Measurements from ENCODE around the gene SLC2A4RG. TPM values are rescaled to one million over a fixed set of nuclear protein-coding genes. Genes with fewer than 3 reads are reported as not detected.

SLC2A4RG gene
- polyA plus RNA-seq, 1 experiment = 26.0 TPM

DNA sequence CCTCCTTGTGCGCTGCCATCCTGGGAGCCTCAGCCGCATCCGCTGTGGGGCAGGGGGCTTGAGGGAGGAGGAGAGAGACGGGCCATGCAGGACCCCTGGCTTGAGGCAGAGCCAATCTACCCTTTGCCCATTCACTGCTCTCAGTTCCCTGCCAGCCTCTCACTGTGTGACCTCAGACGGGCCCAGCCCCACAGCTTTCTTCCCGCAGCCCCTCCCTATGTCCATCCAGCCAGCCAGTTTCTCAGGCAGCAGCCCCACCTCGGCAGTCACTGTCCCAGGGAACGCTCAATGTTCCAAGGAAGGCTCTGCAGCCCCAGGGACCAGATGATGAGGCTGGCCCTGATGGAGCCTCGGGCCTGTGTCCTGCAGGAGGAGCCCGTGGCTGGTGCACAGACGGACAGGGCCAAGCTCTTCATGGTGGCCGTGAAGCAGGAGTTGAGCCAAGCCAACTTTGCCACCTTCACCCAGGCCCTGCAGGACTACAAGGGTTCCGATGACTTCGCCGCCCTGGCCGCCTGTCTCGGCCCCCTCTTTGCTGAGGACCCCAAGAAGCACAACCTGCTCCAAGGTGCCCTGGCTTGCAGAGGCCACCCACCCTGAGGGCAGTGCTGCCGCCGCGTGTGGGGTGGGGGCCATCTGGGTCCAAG is 47.0 kb upstream of the SLC2A4RG start:
- ChIA-PET POLR2A (interaction anchor here (1.0 to 1.2 kb wide), 2 partner anchors 10 to 39 kb away, joined by 4 to 6 read pairs; partner anchors contain the start of gene STMN3), CTCF (no interaction called here)
- TF ChIP-seq, protein P1, sequence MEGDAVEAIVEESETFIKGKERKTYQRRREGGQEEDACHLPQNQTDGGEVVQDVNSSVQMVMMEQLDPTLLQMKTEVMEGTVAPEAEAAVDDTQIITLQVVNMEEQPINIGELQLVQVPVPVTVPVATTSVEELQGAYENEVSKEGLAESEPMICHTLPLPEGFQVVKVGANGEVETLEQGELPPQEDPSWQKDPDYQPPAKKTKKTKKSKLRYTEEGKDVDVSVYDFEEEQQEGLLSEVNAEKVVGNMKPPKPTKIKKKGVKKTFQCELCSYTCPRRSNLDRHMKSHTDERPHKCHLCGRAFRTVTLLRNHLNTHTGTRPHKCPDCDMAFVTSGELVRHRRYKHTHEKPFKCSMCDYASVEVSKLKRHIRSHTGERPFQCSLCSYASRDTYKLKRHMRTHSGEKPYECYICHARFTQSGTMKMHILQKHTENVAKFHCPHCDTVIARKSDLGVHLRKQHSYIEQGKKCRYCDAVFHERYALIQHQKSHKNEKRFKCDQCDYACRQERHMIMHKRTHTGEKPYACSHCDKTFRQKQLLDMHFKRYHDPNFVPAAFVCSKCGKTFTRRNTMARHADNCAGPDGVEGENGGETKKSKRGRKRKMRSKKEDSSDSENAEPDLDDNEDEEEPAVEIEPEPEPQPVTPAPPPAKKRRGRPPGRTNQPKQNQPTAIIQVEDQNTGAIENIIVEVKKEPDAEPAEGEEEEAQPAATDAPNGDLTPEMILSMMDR (IDR thresholded peaks at IDR 0.05; ENCODE audit: low read depth, low read length) = 0 out of 2 replicates have a peak, but pooled peaks have one; percentile 13
- DNase-seq (ENCODE audit: low read depth, low spot score) = no peak
- Histone ChIP-seq H3K4me3 (ENCODE audit: low read depth, low read length) (no peak overlapping the region), H3K27ac (ENCODE audit: low read depth, low read length) (no peak overlapping the region), H3K9me3 (ENCODE audit: control insufficient read depth, insufficient read depth, low read length) (no peaks in the 10 kb centered on the region; the same call in 1 of the 2 replicates), H3K27me3 (ENCODE audit: control insufficient read depth, insufficient read depth, low read length) (no peaks in the 10 kb centered on the region)

DNA sequence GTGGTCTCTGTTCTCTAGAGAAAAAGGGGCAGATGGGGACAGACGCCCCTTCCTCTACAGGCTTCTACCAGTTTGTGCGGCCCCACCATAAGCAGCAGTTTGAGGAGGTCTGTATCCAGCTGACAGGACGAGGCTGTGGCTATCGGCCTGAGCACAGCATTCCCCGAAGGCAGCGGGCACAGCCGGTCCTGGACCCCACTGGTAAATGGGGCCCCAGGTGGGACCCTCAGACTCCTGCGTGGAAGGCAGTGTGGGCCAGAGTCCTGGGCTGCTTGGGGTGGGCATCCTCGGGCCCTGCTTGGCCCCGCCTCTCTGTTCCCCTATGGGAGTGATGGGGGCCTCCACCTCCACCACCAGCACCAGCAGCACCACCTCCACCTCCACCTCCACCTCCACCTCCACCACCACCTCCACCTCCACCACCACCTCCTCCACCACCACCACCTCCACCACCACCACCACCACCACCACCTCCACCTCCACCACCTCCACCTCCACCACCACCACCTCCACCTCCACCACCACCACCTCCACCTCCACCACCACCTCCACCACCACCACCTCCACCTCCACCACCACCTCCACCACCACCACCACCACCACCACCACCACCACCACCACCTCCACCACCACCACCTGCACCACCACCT is 46.4 kb upstream of the SLC2A4RG start:
- H3K27ac ChIP-seq (ENCODE audit: low read depth, low read length) = no peak overlapping the region
- H3K4me3 ChIP-seq (ENCODE audit: low read depth, low read length) = no peak overlapping the region
- CTCF ChIA-PET = no interaction called here
- TF ChIP-seq, protein P1 (IDR thresholded peaks at IDR 0.05; ENCODE audit: low read depth, low read length) = no peak
- H3K27me3 ChIP-seq (ENCODE audit: control insufficient read depth, insufficient read depth, low read length) = no peaks in the 10 kb centered on the region
- POLR2A ChIA-PET = no interaction called here
- no peak for DNase-seq (ENCODE audit: low read depth, low spot score)
- no peaks in the 10 kb centered on the region; the same call in 1 of the 2 replicates for H3K9me3 ChIP-seq (ENCODE audit: control insufficient read depth, insufficient read depth, low read length)

DNA sequence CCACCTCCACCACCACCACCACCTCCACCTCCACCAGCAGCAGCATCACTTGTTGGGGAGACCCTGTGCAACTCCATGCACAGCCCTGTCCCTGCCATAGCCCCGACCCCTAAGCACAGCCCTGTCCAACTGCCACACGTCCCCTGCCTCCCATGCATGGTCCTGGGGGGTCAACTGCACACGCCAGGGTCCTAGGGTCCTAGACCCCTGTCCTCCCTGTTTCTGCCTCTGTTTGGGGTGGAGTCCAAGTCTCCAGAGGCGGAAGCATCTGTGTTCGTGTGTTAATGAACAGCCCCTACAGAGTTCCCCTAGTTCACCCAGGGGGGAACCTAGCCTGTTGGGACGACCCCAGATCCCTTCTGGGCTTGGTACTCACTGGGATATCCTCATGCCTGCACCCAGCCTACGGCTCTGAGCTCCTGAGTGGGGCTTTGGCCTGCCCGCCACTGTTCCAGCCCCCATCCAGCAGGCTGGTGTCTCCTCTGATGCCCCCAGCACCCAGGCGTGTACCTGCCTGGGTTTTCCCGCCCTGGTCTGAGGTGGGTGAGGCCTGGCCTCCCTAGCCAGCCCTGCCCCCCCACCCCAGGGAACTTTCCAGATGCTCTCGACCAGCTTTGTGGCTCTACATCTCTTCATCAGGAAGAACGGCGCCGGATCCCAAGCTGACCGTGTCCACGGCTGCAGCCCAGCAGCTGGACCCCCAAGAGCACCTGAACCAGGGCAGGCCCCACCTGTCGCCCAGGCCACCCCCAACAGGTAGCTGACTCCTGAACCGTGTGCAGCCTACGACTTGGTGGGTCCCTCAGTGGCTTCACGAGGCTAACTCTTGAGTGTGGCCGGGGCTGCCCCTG is 45.6 kb upstream of the SLC2A4RG start:
- Histone ChIP-seq H3K27ac (ENCODE audit: low read depth, low read length) (no peak overlapping the region), H3K4me3 (ENCODE audit: low read depth, low read length) (no peak overlapping the region), H3K9me3 (ENCODE audit: control insufficient read depth, insufficient read depth, low read length) (no peaks in the 10 kb centered on the region; the same call in 1 of the 2 replicates), H3K27me3 (ENCODE audit: control insufficient read depth, insufficient read depth, low read length) (no peaks in the 10 kb centered on the region)
- ChIA-PET CTCF (no interaction called here), POLR2A (interaction anchor here (0.6 kb wide), 1 partner anchor 17 kb away, joined by 4 read pairs; no protein-coding TSS in a partner anchor)
- TF ChIP-seq, protein P1 (IDR thresholded peaks at IDR 0.05; ENCODE audit: low read depth, low read length) = no peak
- no peak for DNase-seq (ENCODE audit: low read depth, low spot score)

DNA sequence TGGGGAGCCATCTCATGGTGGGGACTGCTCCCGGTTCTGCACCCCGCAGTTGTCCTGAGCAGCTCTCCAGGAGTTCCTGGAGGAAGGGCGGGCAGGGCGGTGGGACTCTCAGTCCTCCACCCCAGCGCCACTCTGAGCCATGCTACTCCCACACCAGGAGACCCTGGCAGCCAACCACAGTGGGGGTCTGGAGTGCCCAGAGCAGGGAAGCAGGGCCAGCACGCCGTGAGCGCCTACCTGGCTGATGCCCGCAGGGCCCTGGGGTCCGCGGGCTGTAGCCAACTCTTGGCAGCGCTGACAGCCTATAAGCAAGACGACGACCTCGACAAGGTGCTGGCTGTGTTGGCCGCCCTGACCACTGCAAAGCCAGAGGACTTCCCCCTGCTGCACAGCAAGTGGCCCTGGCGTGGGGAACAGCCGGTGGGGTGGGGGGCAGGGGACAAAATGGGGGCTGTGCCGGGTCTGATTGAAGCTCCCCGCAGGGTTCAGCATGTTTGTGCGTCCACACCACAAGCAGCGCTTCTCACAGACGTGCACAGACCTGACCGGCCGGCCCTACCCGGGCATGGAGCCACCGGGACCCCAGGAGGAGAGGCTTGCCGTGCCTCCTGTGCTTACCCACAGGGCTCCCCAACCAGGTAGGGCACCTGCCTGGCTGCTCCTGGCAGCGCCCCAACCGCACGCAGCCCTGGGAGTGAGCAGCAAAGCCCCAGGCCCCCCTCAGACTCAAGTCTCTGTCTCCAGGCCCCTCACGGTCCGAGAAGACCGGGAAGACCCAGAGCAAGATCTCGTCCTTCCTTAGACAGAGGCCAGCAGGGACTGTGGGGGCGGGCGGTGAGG is 44.8 kb upstream of the SLC2A4RG start:
- H3K9me3 ChIP-seq (ENCODE audit: control insufficient read depth, insufficient read depth, low read length) = no peaks in the 10 kb centered on the region; the same call in 1 of the 2 replicates
- no peak for DNase-seq (ENCODE audit: low read depth, low spot score)
- ChIA-PET POLR2A (interaction anchor here (0.7 to 1.5 kb wide), 2 partner anchors 8 to 12 kb away, joined by 3 to 4 read pairs; no protein-coding TSS in a partner anchor), CTCF (no interaction called here)
- H3K27ac ChIP-seq (ENCODE audit: low read depth, low read length) = no peak overlapping the region
- H3K4me3 ChIP-seq (ENCODE audit: low read depth, low read length) = no peak overlapping the region
- TF ChIP-seq, protein P1 (IDR thresholded peaks at IDR 0.05; ENCODE audit: low read depth, low read length) = no peak
- no peaks in the 10 kb centered on the region for H3K27me3 ChIP-seq (ENCODE audit: control insufficient read depth, insufficient read depth, low read length)

Data from AG04450 (cell line).